ENCODE measurements around the gene POPDC3.

Gene POPDC3

GRCh38 chr6:105189026-105189820 lies 9.4 kb upstream of the POPDC3 start:
- DNase-seq (ENCODE audit: low read depth in 2 of 2): no peak
- no peak for TF ChIP-seq CTCF (IDR thresholded peaks at IDR 0.05; ENCODE audit: low read depth, low read length)
- no peak overlapping the region for H3K4me3 ChIP-seq (replicated peaks in 1 of 2; ENCODE audit: low read depth in 2 of 2, low read length in 2 of 2)

GRCh38 chr6:105188251-105188650 lies 8.4 kb upstream of the POPDC3 start:
- no peak for DNase-seq (ENCODE audit: low read depth in 2 of 2)
- H3K4me3 ChIP-seq (replicated peaks in 1 of 2; ENCODE audit: low read depth in 2 of 2, low read length in 2 of 2): no peak overlapping the region
- TF ChIP-seq CTCF (IDR thresholded peaks at IDR 0.05; ENCODE audit: low read depth, low read length): no peak

GRCh38 chr6:105186576-105186975 lies 6.8 kb upstream of the POPDC3 start:
- DNase-seq (ENCODE audit: low read depth in 2 of 2): no peak
- no peak overlapping the region for H3K4me3 ChIP-seq (replicated peaks in 1 of 2; ENCODE audit: low read depth in 2 of 2, low read length in 2 of 2)
- no peak for TF ChIP-seq CTCF (IDR thresholded peaks at IDR 0.05; ENCODE audit: low read depth, low read length)

GRCh38 chr6:105184921-105185320 lies 5.1 kb upstream of the POPDC3 start:
- TF ChIP-seq CTCF (IDR thresholded peaks at IDR 0.05; ENCODE audit: low read depth, low read length): no peak
- DNase-seq (ENCODE audit: low read depth in 2 of 2): peak; percentile 81 to 88
- no peak overlapping the region for H3K4me3 ChIP-seq (replicated peaks in 1 of 2; ENCODE audit: low read depth in 2 of 2, low read length in 2 of 2)

GRCh38 chr6:105181981-105182515 lies 2.2 kb upstream of the POPDC3 start:
- H3K4me3 ChIP-seq (replicated peaks in 1 of 2; ENCODE audit: low read depth in 2 of 2, low read length in 2 of 2): no peak overlapping the region
- no peak for DNase-seq (ENCODE audit: low read depth in 2 of 2)
- TF ChIP-seq CTCF (IDR thresholded peaks at IDR 0.05; ENCODE audit: low read depth, low read length): no peak

- TF ChIP-seq CTCF (IDR thresholded peaks at IDR 0.05; ENCODE audit: low read depth, low read length): no peak
- no peak for DNase-seq (ENCODE audit: low read depth in 2 of 2)
- peak overlapping the region in 1 of 2 donors; percentile 64 for H3K4me3 ChIP-seq (replicated peaks in 1 of 2; ENCODE audit: low read depth in 2 of 2, low read length in 2 of 2)
Measured at GRCh38 chr6:105178636-105179035, 1.2 kb downstream of the POPDC3 start.
